Thoracic aorta (tissue), 2 donors: Measurements from ENCODE around the gene SPRED3. TPM values are rescaled to one million over a fixed set of nuclear protein-coding genes. Genes with fewer than 3 reads are reported as not detected.
"Not testable (repeated sequence)": the region's sequence is repeated elsewhere in the genome, so short reads cannot be mapped to it uniquely, and the experiment has no call there.

Experiments
- ATAC-seq: fragments of 150-250 bp; one replicate; pipeline ENCODE4 v1.8.0; 2017; ENCODE audit warnings: low read depth; ENCODE audit not compliant: insufficient number of reproducible peaks, low FRiP score
- DNase-seq: peaks from one replicate; pipeline ENCODE4 v3.0.0-alpha.2; 2020; ENCODE audit warnings: low spot score
- H3K27ac ChIP-seq, 2 donors: fragments of 200-600 bp; sonication (generic); 1 replicate in 1 of 2; 2 replicates in 1 of 2; pipeline ENCODE4 v1.5.1; 2016; ENCODE audit warnings: mild to moderate bottlenecking in 2 of 2, moderate library complexity in 2 of 2
- H3K27me3 ChIP-seq: fragments of 200-600 bp; sonication (generic); replicated peaks from 2 replicates; pipeline ENCODE4 v1.6.0; 2016; ENCODE audit warnings: mild to moderate bottlenecking; ENCODE audit not compliant: insufficient read depth
- H3K36me3 ChIP-seq: fragments of 200-600 bp; sonication (generic); one replicate; pipeline ENCODE4 v1.5.1; 2016
- H3K4me1 ChIP-seq, 2 donors: fragments of 200-600 bp; sonication (generic); 1 replicate in 1 of 2; 2 replicates in 1 of 2; pipeline versions ENCODE4 v1.5.1 to v1.6.0; 2016; ENCODE audit warnings: low read depth in 2 of 2, mild to moderate bottlenecking in 1 of 2; ENCODE audit not compliant: control insufficient read depth in 1 of 2
- H3K4me3 ChIP-seq: fragments of 200-600 bp; sonication (generic); 2 replicates; pipeline ENCODE4 v1.5.1; 2016; ENCODE audit warnings: mild to moderate bottlenecking
- H3K9me3 ChIP-seq: fragments of 200-600 bp; sonication (generic); 2 replicates; pipeline ENCODE4 v1.5.1; 2016
- CTCF ChIP-seq: fragments of 200-600 bp; sonication (generic); IDR thresholded peaks from one replicate; pipeline ENCODE4 v1.5.1; 2019; ENCODE audit warnings: antibody characterized with exemption
- total RNA-seq, 2 donors: library from RNA; depleted of rRNA; stranded (reverse); fragments of >200 nt; gene quantifications; one replicate each; pipeline versions ENCODE4 v1.1.0 to v1.2.3, GENCODE V29; 2016

The SPRED3 gene
- 10 to 100 TPM in 1 of 2 donors, 1 to 10 TPM in 1; 4.1 to 16.4 TPM for total RNA-seq

GRCh38 chr19:38388349-38389100, at the start of gene SPRED3:
TSS of gene SPRED3 (plus strand) at chr19:38388697. CDS start at chr19:38390303, 1,606 bp downstream.
- no peaks in the 10 kb centered on the region for H3K9me3 ChIP-seq
- DNase-seq (no peak), ATAC-seq (peak; percentile 3)
- peaks cover 4% of the 10 kb centered on the region for H3K36me3 ChIP-seq
- TF ChIP-seq CTCF, result no peak
- peaks cover 3 to 30% of the 10 kb centered on the region in 2 donors for H3K4me1 ChIP-seq
- no peaks in the 10 kb centered on the region for H3K27me3 ChIP-seq
- peak within 1 kb of the TSS; percentile 84 to 89 for H3K27ac ChIP-seq
- H3K4me3 ChIP-seq, result peak within 1 kb of the TSS; percentile 85

GRCh38 chr19:38339011-38339410, 49.5 kb upstream of the SPRED3 start:
- DNase-seq, H3K4me3 ChIP-seq, H3K27me3 ChIP-seq, H3K27ac ChIP-seq, ATAC-seq, H3K9me3 ChIP-seq: not testable (repeated sequence)
- peaks cover 11% of the 10 kb centered on the region for H3K36me3 ChIP-seq
- peaks cover 5 to 28% of the 10 kb centered on the region in 2 donors for H3K4me1 ChIP-seq

GRCh38 chr19:38340927-38341326, 47.6 kb upstream of the SPRED3 start:
- Histone ChIP-seq H3K9me3 (no peaks in the 10 kb centered on the region), H3K36me3 (peaks cover 14% of the 10 kb centered on the region), H3K4me1 (peaks cover 5 to 25% of the 10 kb centered on the region in 2 donors), H3K27me3 (no peaks in the 10 kb centered on the region), H3K4me3 (no peak overlapping the region), H3K27ac (no peak overlapping the region)
- DNase-seq (no peak), ATAC-seq (no peak)
- no peak for TF ChIP-seq CTCF

- H3K4me3 ChIP-seq, result no peak overlapping the region
- ATAC-seq (no peak), DNase-seq (no peak)
- no peak overlapping the region for H3K27ac ChIP-seq
- no peaks in the 10 kb centered on the region for H3K27me3 ChIP-seq
- H3K9me3 ChIP-seq, result no peaks in the 10 kb centered on the region
- H3K4me1 ChIP-seq, result no peaks in the 10 kb centered on the region
- peaks cover 10% of the 10 kb centered on the region for H3K36me3 ChIP-seq
- TF ChIP-seq CTCF, result no peak
These were observed 41.7 kb upstream of the SPRED3 start for GRCh38 chr19:38346837-38347236.

- Histone ChIP-seq H3K4me3 (no peak overlapping the region), H3K36me3 (no peaks in the 10 kb centered on the region), H3K4me1 (no peaks in the 10 kb centered on the region), H3K9me3 (no peaks in the 10 kb centered on the region), H3K27ac (no peak overlapping the region), H3K27me3 (no peaks in the 10 kb centered on the region)
- DNase-seq, result no peak
- no peak for ATAC-seq
- TF ChIP-seq CTCF, result no peak
These were observed 37.6 kb upstream of the SPRED3 start for GRCh38 chr19:38350883-38351282.
